HL-60/S4 (cell line): ENCODE data around the gene PLXNA2.

Experiments used
- in situ Hi-C: fragments of 300-500 bp; cut with MboI; formaldehyde crosslinking; loops from 2 replicates; pipeline ENCODE4 v1.14.3; 2022; ENCODE audit warnings: low sequenced_read_pairs

Gene PLXNA2

GRCh38 chr1:208126108-208126507 lies 118.1 kb downstream of the PLXNA2 start:
- in situ Hi-C loops, result no loop called here

- in situ Hi-C loops, result no loop called here
These were observed 121.4 kb downstream of the PLXNA2 start for GRCh38 chr1:208122612-208123358.

GRCh38 chr1:208121813-208122364 lies 122.3 kb downstream of the PLXNA2 start:
- in situ Hi-C loops, result no loop called here

GRCh38 chr1:208120431-208120790 lies 123.8 kb downstream of the PLXNA2 start:
- in situ Hi-C loops, result no loop called here

GRCh38 chr1:208118841-208119606 lies 125.2 kb downstream of the PLXNA2 start:
- in situ Hi-C loops, result no loop called here

- in situ Hi-C loops, result no loop called here
These were observed 125.9 kb downstream of the PLXNA2 start for GRCh38 chr1:208118306-208118705.

- in situ Hi-C loops, result no loop called here
These were observed 126.4 kb downstream of the PLXNA2 start for GRCh38 chr1:208117826-208118225.

- in situ Hi-C loops, result no loop called here
These were observed 126.8 kb downstream of the PLXNA2 start for GRCh38 chr1:208117409-208117808.

GRCh38 chr1:208115924-208116640 lies 128.1 kb downstream of the PLXNA2 start:
- in situ Hi-C loops, result no loop called here

- in situ Hi-C loops, result no loop called here
These were observed 131.2 kb downstream of the PLXNA2 start for GRCh38 chr1:208113011-208113410.

GRCh38 chr1:208112401-208112800 lies 131.8 kb downstream of the PLXNA2 start:
- in situ Hi-C loops, result no loop called here

- in situ Hi-C loops, result no loop called here
These were observed 132.5 kb downstream of the PLXNA2 start for GRCh38 chr1:208111646-208112190.

- in situ Hi-C loops, result no loop called here
These were observed 133.9 kb downstream of the PLXNA2 start for GRCh38 chr1:208110296-208110695.

- in situ Hi-C loops, result no loop called here
These were observed 135.4 kb downstream of the PLXNA2 start for GRCh38 chr1:208108646-208109330.

- in situ Hi-C loops, result no loop called here
These were observed 136.0 kb downstream of the PLXNA2 start for GRCh38 chr1:208108213-208108608.

GRCh38 chr1:208107425-208108212 lies 136.6 kb downstream of the PLXNA2 start:
- in situ Hi-C loops, result no loop called here

GRCh38 chr1:208106218-208106617 lies 138.0 kb downstream of the PLXNA2 start:
- in situ Hi-C loops, result no loop called here

GRCh38 chr1:208105756-208106155 lies 138.4 kb downstream of the PLXNA2 start:
- in situ Hi-C loops, result no loop called here

GRCh38 chr1:208103597-208104513 lies 140.3 kb downstream of the PLXNA2 start:
- in situ Hi-C loops, result no loop called here
